Karpas-422 (cell line): ENCODE measurements around the gene DDX4. TPM values are rescaled to one million over a fixed set of nuclear protein-coding genes. Genes with fewer than 3 reads are reported as not detected.

Experiments
- DNase-seq: peaks from one replicate; pipeline ENCODE4 v3.0.0-alpha.2; 2015
- H2AFZ ChIP-seq: fragments of 200-600 bp; sonication (generic); 2 replicates; pipeline ENCODE4 v1.6.1; 2014; ENCODE audit warnings: antibody characterized with exemption, low read length, mixed read lengths
- H3K27ac ChIP-seq: fragments of 200-600 bp; sonication (generic); 2 replicates; pipeline ENCODE4 v1.5.1; 2014; ENCODE audit warnings: mild to moderate bottlenecking, low read length, moderate library complexity
- H3K27me3 ChIP-seq: fragments of 200-600 bp; sonication (generic); 2 replicates; pipeline ENCODE4 v1.6.1; 2014; ENCODE audit warnings: low read length, mixed read lengths
- H3K36me3 ChIP-seq: fragments of 200-600 bp; sonication (generic); 2 replicates; pipeline ENCODE4 v1.6.1; 2014; ENCODE audit warnings: low read length, mixed read lengths; ENCODE audit not compliant: insufficient read depth
- H3K4me1 ChIP-seq: fragments of 200-600 bp; sonication (generic); 2 replicates; pipeline ENCODE4 v1.6.1; 2014; ENCODE audit warnings: mild to moderate bottlenecking, low read length, mixed read lengths
- H3K4me2 ChIP-seq: fragments of 200-600 bp; sonication (generic); 2 replicates; pipeline ENCODE4 v1.6.1; 2014; ENCODE audit warnings: low read length, low read depth, mild to moderate bottlenecking; ENCODE audit not compliant: poor library complexity, severe bottlenecking
- H3K4me3 ChIP-seq: fragments of 200-600 bp; sonication (generic); 2 replicates; pipeline ENCODE4 v1.5.1; 2014; ENCODE audit warnings: mild to moderate bottlenecking, antibody characterized with exemption, low read length, mixed read lengths
- H3K79me2 ChIP-seq: fragments of 200-600 bp; sonication (generic); 2 replicates; pipeline ENCODE4 v1.6.1; 2014; ENCODE audit warnings: mild to moderate bottlenecking, low read length, mixed read lengths
- H3K9ac ChIP-seq: fragments of 200-600 bp; sonication (generic); 2 replicates; pipeline ENCODE4 v1.6.0; 2014; ENCODE audit warnings: low read length
- H3K9me2 ChIP-seq: fragments of 200-600 bp; sonication (generic), shearing (Covaris generic); replicated peaks from 2 replicates; pipeline ENCODE4 v1.6.0; 2014; ENCODE audit warnings: mild to moderate bottlenecking, low read length, moderate library complexity; ENCODE audit not compliant: insufficient read depth
- H3K9me3 ChIP-seq: fragments of 300-700, 200-600 bp; sonication (generic); 2 replicates; pipeline ENCODE4 v1.6.1; 2014; ENCODE audit warnings: low read length, mixed read lengths
- H4K20me1 ChIP-seq: fragments of 200-600 bp; sonication (generic); 2 replicates; pipeline ENCODE4 v1.6.1; 2014; ENCODE audit warnings: mild to moderate bottlenecking, antibody characterized with exemption, low read length, low read depth; ENCODE audit not compliant: insufficient read depth
- total RNA-seq: library from RNA; depleted of rRNA; stranded (reverse); fragments of >200 nt; shearing (Covaris generic); gene quantifications from 2 replicates; pipeline ENCODE4 v1.2.3, GENCODE V29; 2014; ENCODE audit warnings: low replicate concordance

DDX4 gene
- total RNA-seq, 1 experiment from 2014 or later: not detected

DNA sequence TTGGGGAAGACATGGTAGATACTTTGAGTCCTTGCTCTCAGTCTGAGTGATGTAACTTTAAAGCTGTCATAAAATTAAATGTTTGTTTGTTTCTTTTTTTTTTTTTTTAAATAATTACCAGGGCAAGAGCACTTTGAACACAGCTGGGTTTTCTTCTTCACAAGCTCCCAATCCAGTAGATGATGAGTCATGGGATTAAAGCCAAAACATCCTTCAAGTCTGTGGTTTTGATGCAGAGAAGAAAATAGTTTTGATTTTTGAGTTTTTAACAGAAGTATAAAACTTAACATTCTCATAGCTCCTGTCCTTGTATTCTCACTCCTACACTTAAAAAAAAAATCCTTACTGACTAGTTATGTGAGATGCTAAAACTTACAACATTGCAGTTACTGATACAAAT is 78.5 kb downstream of the DDX4 start:
- Histone ChIP-seq H3K27ac (no peak overlapping the region), H3K4me1 (no peaks in the 10 kb centered on the region), H3K9ac (no peak overlapping the region), H3K4me3 (no peak overlapping the region), H3K9me2 (no peaks in the 10 kb centered on the region), H3K4me2 (no peak overlapping the region), H2AFZ (no peak overlapping the region), H3K79me2 (no peaks in the 10 kb centered on the region), H4K20me1 (no peaks in the 10 kb centered on the region), H3K27me3 (peaks cover 2% of the 10 kb centered on the region; the same call in 1 of the 2 replicates), H3K9me3 (no peaks in the 10 kb centered on the region), H3K36me3 (no peaks in the 10 kb centered on the region)
- no peak for DNase-seq

DNA sequence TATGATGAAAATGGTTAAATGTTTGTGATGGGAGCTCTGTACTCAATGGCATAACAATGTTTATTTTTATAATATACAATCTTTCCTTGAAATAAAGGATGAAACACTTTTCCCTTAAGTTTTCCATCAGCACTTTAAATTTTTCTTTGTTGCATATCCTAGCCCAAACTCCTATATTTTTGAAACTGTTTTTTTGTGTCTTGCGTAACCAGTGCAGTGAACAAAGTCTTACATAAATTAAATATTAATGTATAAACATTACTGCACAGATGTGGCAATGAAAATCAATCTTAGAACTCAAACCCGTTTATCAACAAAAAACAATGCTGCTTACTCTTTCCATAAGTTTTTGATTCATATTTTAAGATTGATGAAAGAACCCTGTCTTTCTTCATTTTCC is 79.2 kb downstream of the DDX4 start:
- no peaks in the 10 kb centered on the region for H3K9me2 ChIP-seq
- no peak overlapping the region for H3K4me3 ChIP-seq
- no peaks in the 10 kb centered on the region for H3K9me3 ChIP-seq
- no peak overlapping the region for H3K9ac ChIP-seq
- H2AFZ ChIP-seq: no peak overlapping the region
- H3K79me2 ChIP-seq: no peaks in the 10 kb centered on the region
- DNase-seq: no peak
- no peak overlapping the region for H3K27ac ChIP-seq
- no peaks in the 10 kb centered on the region for H3K4me1 ChIP-seq
- no peak overlapping the region for H3K4me2 ChIP-seq
- H3K36me3 ChIP-seq: no peaks in the 10 kb centered on the region
- peaks cover 2% of the 10 kb centered on the region; the same call in 1 of the 2 replicates for H3K27me3 ChIP-seq
- no peaks in the 10 kb centered on the region for H4K20me1 ChIP-seq

DNA sequence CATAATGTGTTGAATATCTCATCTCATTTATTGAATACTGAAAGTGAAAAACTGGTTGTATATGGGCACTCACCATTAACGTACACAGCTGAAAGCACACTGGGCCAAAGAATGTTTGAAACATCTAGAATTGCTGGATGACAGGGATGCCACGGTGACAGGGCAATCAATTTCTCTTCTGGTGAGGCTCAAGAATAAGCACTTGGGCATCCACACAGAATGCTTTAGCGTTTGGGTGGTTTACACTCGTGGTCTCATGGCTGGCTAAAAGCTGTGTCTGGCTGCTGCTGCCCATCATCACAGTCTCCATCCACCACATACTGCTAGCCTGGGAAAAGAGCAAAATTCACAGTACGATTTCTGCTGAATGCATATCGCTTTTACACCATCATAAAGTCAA is 82.6 kb downstream of the DDX4 start:
- H3K9ac ChIP-seq: no peak overlapping the region
- no peaks in the 10 kb centered on the region for H4K20me1 ChIP-seq
- H3K27me3 ChIP-seq: no peaks in the 10 kb centered on the region
- no peaks in the 10 kb centered on the region for H3K9me2 ChIP-seq
- no peaks in the 10 kb centered on the region for H3K9me3 ChIP-seq
- no peaks in the 10 kb centered on the region for H3K4me1 ChIP-seq
- H3K79me2 ChIP-seq: no peaks in the 10 kb centered on the region
- H3K27ac ChIP-seq: no peak overlapping the region
- no peak for DNase-seq
- H3K4me2 ChIP-seq: no peak overlapping the region
- H2AFZ ChIP-seq: no peak overlapping the region
- no peaks in the 10 kb centered on the region for H3K36me3 ChIP-seq
- no peak overlapping the region for H3K4me3 ChIP-seq

DNA sequence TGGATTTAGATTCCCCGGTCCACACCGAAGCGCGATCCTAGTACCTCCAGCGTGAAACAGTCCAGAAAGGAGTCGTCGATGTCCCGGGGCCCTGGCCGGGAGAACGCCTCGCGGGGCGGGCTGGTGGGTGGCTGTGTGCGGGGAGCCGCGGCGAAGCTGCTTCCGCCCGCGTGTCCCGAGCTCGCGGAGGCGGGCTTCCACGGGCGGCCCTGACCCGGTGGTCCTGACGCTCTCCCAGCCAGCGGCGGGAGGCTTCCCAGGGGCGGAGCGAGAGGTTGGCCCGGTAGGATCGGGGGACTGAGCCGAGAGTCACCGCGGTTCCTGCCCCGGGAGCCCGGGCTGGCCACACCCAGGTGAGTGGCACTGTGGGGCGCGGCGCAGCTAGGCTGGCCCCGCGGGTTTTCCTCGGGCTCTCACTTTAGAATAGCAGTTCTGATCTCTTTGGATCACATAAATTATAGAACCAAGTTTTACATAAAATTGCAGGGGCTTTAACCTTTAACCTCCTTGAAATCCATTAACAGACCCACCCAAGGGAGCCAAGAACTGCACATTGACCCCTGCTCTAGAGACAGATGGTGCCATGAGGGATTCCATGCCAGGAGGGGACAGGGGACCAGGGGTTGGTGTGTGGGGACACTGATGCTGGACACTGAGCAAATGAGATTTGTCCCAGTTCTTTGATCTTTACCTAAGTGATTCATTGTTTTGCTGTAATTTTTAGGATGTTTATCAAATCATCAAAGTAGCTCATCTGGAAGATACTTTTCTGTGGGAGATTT is 84.1 kb downstream of the DDX4 start:
- Histone ChIP-seq H3K9ac (no peak overlapping the region), H3K27ac (no peak overlapping the region), H3K4me1 (no peaks in the 10 kb centered on the region), H3K36me3 (no peaks in the 10 kb centered on the region), H2AFZ (no peak overlapping the region), H4K20me1 (no peaks in the 10 kb centered on the region), H3K9me3 (no peaks in the 10 kb centered on the region), H3K9me2 (no peaks in the 10 kb centered on the region), H3K4me3 (no peak overlapping the region), H3K79me2 (no peaks in the 10 kb centered on the region), H3K27me3 (no peaks in the 10 kb centered on the region), H3K4me2 (no peak overlapping the region)
- no peak for DNase-seq

DNA sequence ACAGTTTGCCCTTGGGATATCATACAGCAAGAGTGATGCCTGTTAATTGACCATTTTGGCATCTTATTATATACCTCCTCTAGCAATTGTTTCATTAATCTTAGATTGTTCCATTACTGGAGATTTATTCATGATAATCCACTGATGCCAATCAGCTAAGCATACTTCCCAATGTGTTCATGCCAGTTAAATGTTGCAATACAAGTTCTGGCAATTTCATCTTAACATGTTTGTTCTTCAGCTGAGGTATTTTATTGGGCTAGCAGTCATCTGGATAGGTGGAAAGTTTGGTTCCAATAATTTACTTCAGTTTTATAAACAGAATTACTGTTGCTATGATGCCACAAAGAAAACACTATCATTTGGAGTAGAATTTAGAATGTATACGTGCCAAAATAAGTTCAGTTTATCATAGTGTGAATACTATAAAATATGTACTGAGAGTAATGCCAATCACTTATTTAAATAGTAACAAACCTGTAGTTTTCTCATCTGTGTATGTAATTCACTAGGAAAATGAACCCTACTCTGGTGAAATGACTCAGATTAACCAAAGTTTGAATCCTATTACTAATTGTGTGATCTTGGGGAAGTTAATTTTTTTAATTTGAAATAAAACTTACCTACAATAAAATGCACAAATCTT is 85.4 kb downstream of the DDX4 start:
- Histone ChIP-seq H3K4me3 (no peak overlapping the region), H3K9me3 (no peaks in the 10 kb centered on the region), H3K4me1 (no peaks in the 10 kb centered on the region), H2AFZ (no peak overlapping the region), H3K27me3 (no peaks in the 10 kb centered on the region), H3K9ac (no peak overlapping the region), H3K36me3 (no peaks in the 10 kb centered on the region), H4K20me1 (no peaks in the 10 kb centered on the region), H3K27ac (no peak overlapping the region), H3K9me2 (no peaks in the 10 kb centered on the region), H3K79me2 (no peaks in the 10 kb centered on the region), H3K4me2 (no peak overlapping the region)
- no peak for DNase-seq

DNA sequence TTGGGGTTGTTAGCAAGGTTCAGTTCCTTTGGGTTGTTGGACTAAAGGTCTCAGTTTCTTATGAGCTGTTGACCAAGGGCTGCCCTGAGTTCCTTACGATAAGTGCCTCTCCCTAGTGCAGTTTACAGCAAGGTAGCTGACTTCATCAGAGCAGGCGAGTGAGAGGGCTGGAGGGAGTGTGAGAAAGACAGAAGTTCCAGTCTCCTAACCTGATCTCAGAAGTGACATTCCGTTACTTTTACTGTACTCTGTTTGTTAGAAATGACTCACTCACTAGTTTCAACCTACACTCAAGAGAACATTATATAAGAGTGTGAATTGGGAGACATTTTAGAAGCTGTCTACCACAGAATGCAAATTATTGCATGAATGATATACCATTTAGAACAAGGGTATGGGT is 92.1 kb downstream of the DDX4 start:
- DNase-seq: no peak
- Histone ChIP-seq H4K20me1 (no peaks in the 10 kb centered on the region), H3K79me2 (no peaks in the 10 kb centered on the region)

DNA sequence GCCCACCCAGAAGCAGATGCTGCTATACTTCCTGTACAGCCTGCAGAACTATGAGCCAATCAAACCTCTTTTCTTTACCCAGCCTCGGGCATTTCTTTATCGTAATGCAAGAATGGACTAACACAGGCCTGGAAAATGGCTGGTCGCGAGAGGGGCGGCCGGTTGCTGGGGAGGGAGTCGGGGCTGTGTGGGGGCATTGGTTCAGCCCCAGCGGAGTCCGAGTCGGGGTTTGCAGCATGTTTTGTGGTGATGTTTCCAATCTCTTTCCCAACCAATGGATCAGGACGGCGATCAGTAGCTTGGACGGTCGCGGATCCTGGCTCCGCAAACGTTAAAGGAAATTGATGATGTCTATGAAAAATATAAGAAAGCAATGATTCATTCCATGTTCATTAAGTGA is 94.6 kb downstream of the DDX4 start:
- no peak overlapping the region for H3K9ac ChIP-seq
- no peaks in the 10 kb centered on the region for H3K9me2 ChIP-seq
- 0 out of 2 replicates have a peak, but pooled peaks cover 3% of the 10 kb centered on the region for H3K27me3 ChIP-seq
- H4K20me1 ChIP-seq: no peaks in the 10 kb centered on the region
- H3K4me3 ChIP-seq: no peak overlapping the region
- no peak overlapping the region for H3K4me2 ChIP-seq
- no peak for DNase-seq
- H3K27ac ChIP-seq: no peak overlapping the region
- no peak overlapping the region for H2AFZ ChIP-seq
- H3K79me2 ChIP-seq: no peaks in the 10 kb centered on the region
- no peaks in the 10 kb centered on the region for H3K36me3 ChIP-seq
- H3K9me3 ChIP-seq: no peaks in the 10 kb centered on the region
- H3K4me1 ChIP-seq: no peaks in the 10 kb centered on the region

More for the DNA sequence above, 92.1 kb downstream of the DDX4 start:
- no peaks in the 10 kb centered on the region for H3K9me2 ChIP-seq
- H3K4me1 ChIP-seq: no peaks in the 10 kb centered on the region
- no peaks in the 10 kb centered on the region for H3K9me3 ChIP-seq
- H2AFZ ChIP-seq: no peak overlapping the region
- no peak overlapping the region for H3K9ac ChIP-seq
- H3K27ac ChIP-seq: no peak overlapping the region
- H3K27me3 ChIP-seq: no peaks in the 10 kb centered on the region
- no peak overlapping the region for H3K4me2 ChIP-seq
- H3K4me3 ChIP-seq: no peak overlapping the region
- no peaks in the 10 kb centered on the region for H3K36me3 ChIP-seq

DNA sequence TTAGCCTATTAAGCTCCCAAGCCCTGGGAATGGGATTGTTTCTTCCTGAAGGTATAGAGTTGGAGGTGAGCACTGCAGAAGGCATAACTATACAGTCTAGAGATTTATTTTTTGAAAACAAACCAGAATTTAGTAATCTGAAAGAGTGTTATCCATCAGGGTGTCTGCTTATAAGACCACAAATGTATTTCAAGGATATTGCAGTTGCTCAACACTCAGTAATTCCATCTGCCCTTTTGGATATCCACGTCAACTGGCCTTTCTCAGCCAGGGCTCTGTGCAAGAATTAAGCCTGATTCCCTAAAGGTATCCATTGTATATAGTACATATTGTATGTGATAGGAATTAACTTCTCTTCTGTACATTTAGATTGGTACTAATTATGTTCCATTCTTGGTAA is 98.3 kb downstream of the DDX4 start:
- no peaks in the 10 kb centered on the region for H3K36me3 ChIP-seq
- no peaks in the 10 kb centered on the region for H3K79me2 ChIP-seq
- H3K27me3 ChIP-seq: 0 out of 2 replicates have a peak, but pooled peaks cover 3% of the 10 kb centered on the region
- H3K27ac ChIP-seq: no peak overlapping the region
- no peak overlapping the region for H3K4me2 ChIP-seq
- H3K9ac ChIP-seq: no peak overlapping the region
- H3K9me3 ChIP-seq: no peaks in the 10 kb centered on the region
- no peak for DNase-seq
- H3K9me2 ChIP-seq: no peaks in the 10 kb centered on the region
- no peak overlapping the region for H3K4me3 ChIP-seq
- H3K4me1 ChIP-seq: no peaks in the 10 kb centered on the region
- no peak overlapping the region for H2AFZ ChIP-seq
- H4K20me1 ChIP-seq: no peaks in the 10 kb centered on the region
